Smooth muscle cell (in vitro differentiated cells): ENCODE measurements around the gene DCDC2. TPM values are rescaled to one million over a fixed set of nuclear protein-coding genes. Genes with fewer than 3 reads are reported as not detected.

Experiments used
- DNase-seq: peaks from one replicate; lab custom pipeline; 2025; ENCODE audit not compliant: unreplicated experiment; lab: John Stamatoyannopoulos, UW
- H2AFZ ChIP-seq: fragments of 200-600 bp; sonication (generic); 2 replicates; pipeline ENCODE4 v1.6.0; 2016; ENCODE audit warnings: antibody characterized with exemption, low read depth, mild to moderate bottlenecking
- H3F3A ChIP-seq: fragments of 200-600 bp; sonication (generic); 2 replicates; pipeline ENCODE4 v1.6.0; 2017; ENCODE audit warnings: antibody characterized with exemption, low read depth
- H3K27ac ChIP-seq: fragments of 200-600 bp; sonication (generic); 2 replicates; pipeline ENCODE4 v1.5.1; 2016; ENCODE audit warnings: low read depth, mild to moderate bottlenecking
- H3K27me3 ChIP-seq: fragments of 200-600 bp; sonication (generic); 2 replicates; pipeline ENCODE4 v1.6.1; 2016; ENCODE audit warnings: low read depth, mild to moderate bottlenecking
- H3K36me3 ChIP-seq: fragments of 200-600 bp; sonication (generic); 2 replicates; pipeline ENCODE4 v1.5.1; 2016; ENCODE audit warnings: low read depth
- H3K4me1 ChIP-seq: fragments of 200-600 bp; sonication (generic); 2 replicates; pipeline ENCODE4 v1.5.1; 2016; ENCODE audit warnings: low read depth
- H3K4me2 ChIP-seq: fragments of 200-600 bp; sonication (generic); 2 replicates; pipeline ENCODE4 v1.6.0; 2016; ENCODE audit warnings: mild to moderate bottlenecking
- H3K4me3 ChIP-seq: fragments of 200-600 bp; sonication (generic); 2 replicates; pipeline ENCODE4 v1.5.1; 2016; ENCODE audit warnings: mild to moderate bottlenecking
- H3K79me2 ChIP-seq: fragments of 200-600 bp; sonication (generic); 2 replicates; pipeline ENCODE4 v1.6.0; 2016; ENCODE audit warnings: low read depth, mild to moderate bottlenecking
- H3K9ac ChIP-seq: fragments of 200-600 bp; sonication (generic); 2 replicates; pipeline ENCODE4 v1.6.0; 2016; ENCODE audit warnings: low read depth
- H3K9me3 ChIP-seq: fragments of 200-600 bp; sonication (generic); replicated peaks from 2 replicates; pipeline ENCODE4 v1.5.1; 2016; ENCODE audit warnings: low read depth
- H4K20me1 ChIP-seq: fragments of 200-600 bp; sonication (generic); 2 replicates; pipeline ENCODE4 v1.6.0; 2016; ENCODE audit warnings: low read depth
- CTCF ChIP-seq: fragments of 200-600 bp; sonication (generic); IDR thresholded peaks from 2 replicates; pipeline ENCODE4 v1.5.1; 2017; ENCODE audit warnings: borderline replicate concordance, mild to moderate bottlenecking, antibody characterized with exemption; ENCODE audit not compliant: insufficient read depth, poor library complexity, severe bottlenecking
- WGBS: methylation state at CpG from one replicate; pipeline ENCODE4 v1.1.7; 2016; ENCODE audit warnings: low lambda C conversion rate; 5-methylcytosine and 5-hydroxymethylcytosine counted together
- polyA plus RNA-seq: library from polyadenylated mRNA; unstranded; fragments of >200 nt; fragmentation: Nextera tagmentation; extraction: Ambion mirVana; gene quantifications from 2 replicates; pipeline ENCODE4 v1.2.1, GENCODE V29; 2016
- total RNA-seq: library from RNA; depleted of rRNA; stranded (reverse); fragments of >200 nt; gene quantifications from 2 replicates; pipeline ENCODE4 v1.2.3, GENCODE V29; 2014

Gene DCDC2
- total and polyA plus RNA-seq, 2 experiments from 2014 or later, result not detected

- no peak overlapping the region for H3K9ac ChIP-seq
- no peaks in the 10 kb centered on the region for H4K20me1 ChIP-seq
- no peak overlapping the region for H2AFZ ChIP-seq
- H3K27me3 ChIP-seq, result no peaks in the 10 kb centered on the region
- DNase-seq, result no peak
- no peak overlapping the region for H3K4me3 ChIP-seq
- no peaks in the 10 kb centered on the region for H3K4me1 ChIP-seq
- 97% methylated on average over 5 of the region's 5 CpGs for WGBS
- no peaks in the 10 kb centered on the region for H3F3A ChIP-seq
- no peaks in the 10 kb centered on the region for H3K79me2 ChIP-seq
- no peaks in the 10 kb centered on the region for H3K36me3 ChIP-seq
- TF ChIP-seq CTCF, result no peak
- no peaks in the 10 kb centered on the region for H3K9me3 ChIP-seq
- no peak overlapping the region for H3K27ac ChIP-seq
- H3K4me2 ChIP-seq, result no peak overlapping the region
Measured at GRCh38 chr6:24287239-24287638, 70.6 kb downstream of the DCDC2 start.

DNA sequence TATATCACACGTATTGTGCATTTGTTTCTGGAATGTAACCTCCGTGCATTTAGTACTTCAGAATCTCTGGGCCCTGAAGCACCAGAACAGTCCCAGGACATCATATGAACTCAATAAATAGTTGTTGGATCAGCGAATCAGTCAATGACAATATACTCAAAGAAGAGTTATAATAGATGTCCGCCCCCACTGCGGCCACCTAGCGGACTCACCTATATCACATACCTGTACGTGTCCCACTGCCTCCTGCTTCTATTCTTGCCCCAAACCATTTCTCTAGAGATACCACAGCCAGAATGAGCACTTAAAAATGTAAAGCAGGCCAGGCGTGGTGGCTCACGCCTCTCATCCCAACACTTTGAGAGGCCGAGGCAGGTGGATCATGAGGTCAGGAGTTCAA lies 73.9 kb downstream of the DCDC2 start:
- H4K20me1 ChIP-seq, result no peaks in the 10 kb centered on the region
- no peak overlapping the region for H3K4me2 ChIP-seq
- H3K4me3 ChIP-seq, result no peak overlapping the region
- H3K27me3 ChIP-seq, result no peaks in the 10 kb centered on the region
- no peaks in the 10 kb centered on the region for H3K36me3 ChIP-seq
- DNase-seq, result no peak
- H3K4me1 ChIP-seq, result no peaks in the 10 kb centered on the region
- no peak overlapping the region for H2AFZ ChIP-seq
- no peak overlapping the region for H3K27ac ChIP-seq
- H3F3A ChIP-seq, result no peaks in the 10 kb centered on the region
- no peaks in the 10 kb centered on the region for H3K79me2 ChIP-seq
- TF ChIP-seq CTCF, result no peak
- 95% methylated on average over 10 of the region's 10 CpGs for WGBS
- no peaks in the 10 kb centered on the region for H3K9me3 ChIP-seq
- no peak overlapping the region for H3K9ac ChIP-seq

DNA sequence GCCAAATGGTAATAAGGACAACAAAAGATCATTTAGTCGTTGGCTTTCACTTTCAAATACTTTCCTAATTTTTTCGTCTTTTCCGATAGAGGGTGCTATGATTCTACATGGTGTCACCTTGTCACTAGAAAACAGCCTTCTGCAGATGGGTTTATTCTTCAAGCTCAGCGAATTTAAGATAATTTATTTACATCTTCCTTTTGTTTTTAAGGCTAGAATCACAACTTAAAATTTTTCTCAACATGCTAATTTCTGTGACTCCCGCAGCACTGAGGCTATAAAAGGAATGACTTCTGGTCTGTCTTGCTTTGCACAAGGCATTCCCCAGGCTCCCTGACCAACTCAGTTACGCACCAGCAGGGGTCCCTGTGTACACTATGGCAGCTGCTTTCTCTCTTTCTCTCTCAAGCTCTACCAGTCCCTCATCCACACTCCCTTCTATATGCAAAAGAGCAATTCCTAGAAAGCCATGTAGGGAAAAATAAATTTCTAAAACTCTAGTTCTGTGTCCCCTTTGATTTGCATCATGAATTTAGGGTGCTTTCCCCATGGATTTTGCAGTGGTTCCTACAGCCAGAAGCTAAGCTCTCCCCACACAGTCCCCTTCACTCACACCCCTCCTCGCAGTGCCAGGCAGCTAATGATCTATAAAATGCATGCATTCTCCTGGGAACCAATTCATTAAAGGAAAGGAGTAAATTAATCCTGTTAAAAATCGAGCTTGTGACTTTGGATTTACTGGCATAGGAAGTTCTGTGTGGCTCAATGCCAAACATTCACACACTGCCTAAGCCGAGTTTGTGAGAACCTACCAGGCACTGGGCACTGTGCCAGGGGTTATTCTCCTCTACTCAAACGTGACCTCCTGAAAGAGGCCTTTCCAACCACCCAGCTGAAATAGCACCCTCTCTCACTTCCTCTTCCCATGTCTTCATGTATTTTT lies 74.5 kb downstream of the DCDC2 start:
- no peak overlapping the region for H3K9ac ChIP-seq
- WGBS, result 19% methylated on average over 10 of the region's 10 CpGs
- peak overlapping the region; percentile 42 for H3K4me3 ChIP-seq
- H3K79me2 ChIP-seq, result no peaks in the 10 kb centered on the region
- peak overlapping the region; percentile 81 for H3K4me2 ChIP-seq
- DNase-seq, result peak; percentile 1
- H3K36me3 ChIP-seq, result no peaks in the 10 kb centered on the region
- no peaks in the 10 kb centered on the region for H3K4me1 ChIP-seq
- no peaks in the 10 kb centered on the region for H3K9me3 ChIP-seq
- H3K27me3 ChIP-seq, result no peaks in the 10 kb centered on the region
- TF ChIP-seq CTCF, result peak; percentile 63
- H3K27ac ChIP-seq, result no peak overlapping the region
- peak overlapping the region; percentile 27 for H2AFZ ChIP-seq
- H4K20me1 ChIP-seq, result no peaks in the 10 kb centered on the region
- no peaks in the 10 kb centered on the region for H3F3A ChIP-seq
